Ovary (tissue), 9 donors: Measurements from ENCODE around the gene NFKBIE. TPM values are rescaled to one million over a fixed set of nuclear protein-coding genes. Genes with fewer than 3 reads are reported as not detected.

ENCODE experiments used
- DNase-seq, 5 donors: peaks; one replicate each; pipeline ENCODE4 v3.0.0-alpha.2; 2019 to 2020
- H3K27ac ChIP-seq, 2 donors: fragments of 200-600 bp; one replicate each; pipeline versions ENCODE4 v1.5.1 to v1.8.0; 2019 to 2022
- H3K27me3 ChIP-seq: fragments of 200-600 bp; one replicate; pipeline ENCODE4 v1.8.0; 2022
- H3K36me3 ChIP-seq: fragments of 200-600 bp; sonication (generic); one replicate; pipeline ENCODE4 v1.5.1; 2019
- H3K4me1 ChIP-seq: one replicate; pipeline ENCODE4 v1.8.1; 2013; ENCODE audit warnings: mild to moderate bottlenecking, moderate library complexity; ENCODE audit not compliant: insufficient read depth
- H3K4me3 ChIP-seq: fragments of 200-600 bp; sonication (generic); one replicate; pipeline ENCODE4 v1.5.1; 2017
- H3K9me3 ChIP-seq, 2 donors: fragments of 200-600 bp in 1 of 2; sonication (generic) in 1 of 2; one replicate each; pipeline versions ENCODE4 v1.5.1 to v1.8.1; 2013 to 2019; ENCODE audit warnings: mild to moderate bottlenecking in 1 of 2, moderate library complexity in 1 of 2
- CTCF ChIP-seq, 3 donors: fragments of 450-650 bp in 2 of 3; fragments of 200-600 bp in 1 of 3; IDR thresholded peaks; one replicate each; pipeline versions ENCODE4 v1.5.1 to v1.8.0; 2016 to 2022; ENCODE audit warnings: antibody characterized with exemption in 3 of 3, mild to moderate bottlenecking in 1 of 3
- EP300 ChIP-seq: sonication (generic); formaldehyde crosslinking; IDR thresholded peaks from one replicate; pipeline ENCODE4 v1.6.1; 2017; ENCODE audit warnings: antibody characterized with exemption
- POLR2A ChIP-seq: fragments of 450-650 bp; IDR thresholded peaks from one replicate; pipeline ENCODE4 v1.6.1; 2017; ENCODE audit warnings: antibody characterized with exemption, mild to moderate bottlenecking, moderate library complexity
- WGBS, 3 donors: extraction: QIAGEN DNeasy Blood & Tissue Kit in 1 of 3; methylation state at CpG; one replicate each; pipeline versions ENCODE4 v1.1.5 to v1.1.7; 2013 to 2017; 5-methylcytosine and 5-hydroxymethylcytosine counted together
- intact Hi-C, 4 donors: fragments of 100-400 bp; cut with DNase I; formaldehyde crosslinking; loops; one replicate each; pipeline versions ENCODE4 v1.11.0 to v1.15.1; 2022 to 2023
- polyA plus RNA-seq, 2 donors: library from polyadenylated mRNA; stranded (reverse); fragments of 200-250 nt in 1 of 2; fragments of 350-450 nt in 1 of 2; fragmentation: Illumina TruSeq in 1 of 2; extraction: RNeasy Lipid Tissue Mini Kit (QIAGEN cat#74804) in 1 of 2; gene quantifications; one replicate each; pipeline ENCODE4 v1.2.3, GENCODE V29; 2013 to 2014
- total RNA-seq, 7 donors: library from RNA; depleted of rRNA in 2 of 7; stranded (reverse); fragments of >200 nt in 2 of 7; fragmentation: NEBNext Ultra II Directional in 3 of 7; extraction: Animal tissue kit (Norgen Biotek cat#: 25700) in 3 of 7; gene quantifications; one replicate each; pipeline versions ENCODE4 v1.1.0 to v1.2.4, GENCODE V29; 2016 to 2023
- donor health status: DM: no; HTN: no; CAD: no; lungs with moderate emphysema.
- donor health status: DM: no; HTN: no; CAD: no.
- donor health status: Bipolar disorder and iron deficiency.
- donor health status: DM: yes; HTN: yes; CAD: no.
- donor health status: DM: no; HTN: no; CAD: no.
- donor health status: DM: yes; HTN: yes; CAD: no.

Gene NFKBIE
- total and polyA plus RNA-seq, 9 donors: 2.7 to 93.6 (median 4.9) TPM

- Histone ChIP-seq H3K4me3 (no peak overlapping the region), H3K27ac (no peak overlapping the region), H3K27me3 (no peaks in the 10 kb centered on the region), H3K4me1 (peaks cover 16% of the 10 kb centered on the region), H3K36me3 (peaks cover 2% of the 10 kb centered on the region), H3K9me3 (no peaks in the 10 kb centered on the region)
- intact Hi-C loops: no loop called here
- 61 to 75% (median 70%) methylated on average over 9 of the region's 9 CpGs for WGBS, 3 donors
- peak in 1 of 5 donors; percentile 19 for DNase-seq
- no peak for TF ChIP-seq POLR2A
- TF ChIP-seq EP300: no peak
- no peak for TF ChIP-seq CTCF (IDR thresholded peaks at IDR 0.05)
These were observed 16.1 kb downstream of the NFKBIE start for GRCh38 chr6:44249082-44249748.

GRCh38 chr6:44248579-44248978, 16.8 kb downstream of the NFKBIE start:
- TF ChIP-seq POLR2A (no peak), CTCF (IDR thresholded peaks at IDR 0.05) (no peak), EP300 (no peak)
- peaks cover 16% of the 10 kb centered on the region for H3K4me1 ChIP-seq
- intact Hi-C loops: no loop called here
- no peaks in the 10 kb centered on the region for H3K9me3 ChIP-seq
- no peaks in the 10 kb centered on the region for H3K27me3 ChIP-seq
- 0 to 17% (median 0%) methylated on average over 1 of the region's 1 CpG for WGBS, 3 donors
- H3K4me3 ChIP-seq: no peak overlapping the region
- peaks cover 2% of the 10 kb centered on the region for H3K36me3 ChIP-seq
- DNase-seq: no peak
- H3K27ac ChIP-seq: peak overlapping the region in 1 of 2 donors; percentile 95

- Histone ChIP-seq H3K36me3 (peaks cover 2% of the 10 kb centered on the region), H3K27me3 (no peaks in the 10 kb centered on the region), H3K27ac (peak overlapping the region; percentile 95 to 99), H3K4me1 (peaks cover 16% of the 10 kb centered on the region), H3K9me3 (no peaks in the 10 kb centered on the region), H3K4me3 (peak overlapping the region; percentile 86)
- DNase-seq: peak; percentile 63 to 79 (median 76)
- 0% methylated on average over 50 to 52 of the region's 52 CpGs for WGBS, 3 donors
- TF ChIP-seq POLR2A: peak; percentile 6
- no peak for TF ChIP-seq EP300
- TF ChIP-seq CTCF (IDR thresholded peaks at IDR 0.05): no peak
- intact Hi-C loops: no loop called here
These were observed 17.7 kb downstream of the NFKBIE start for GRCh38 chr6:44247338-44248302.

- peak; percentile 93 to 98 (median 94) for DNase-seq
- peak within 1 kb of the TSS; percentile 95 to 99 for H3K27ac ChIP-seq
- H3K4me3 ChIP-seq: peak within 1 kb of the TSS; percentile 86
- peaks cover 2% of the 10 kb centered on the region for H3K36me3 ChIP-seq
- H3K27me3 ChIP-seq: no peaks in the 10 kb centered on the region
- WGBS, 3 donors: 0% methylated on average over 34 of the region's 34 CpGs
- H3K9me3 ChIP-seq: no peaks in the 10 kb centered on the region
- TF ChIP-seq CTCF (IDR thresholded peaks at IDR 0.05) (peak in 1 of 3 donors; percentile 2), POLR2A (peak; percentile 97), EP300 (peak; percentile 30)
- intact Hi-C loops: no loop called here
- peaks cover 16% of the 10 kb centered on the region for H3K4me1 ChIP-seq
These were observed 18.6 kb downstream of the NFKBIE start, which contains the start of gene HSP90AB1 for GRCh38 chr6:44246663-44247337. TSS of gene HSP90AB1 (plus strand) at chr6:44247101. CDS start at chr6:44248630, 1,529 bp downstream.
